ENCODE results near the gene MOB1A. TPM values are rescaled to one million over a fixed set of nuclear protein-coding genes. Genes with fewer than 3 reads are reported as not detected.

MOB1A gene
- total and polyA plus RNA-seq, 2 of the 13 experiments (the other 11 are each of a cell fraction or from before 2014, with no cell fraction given), result 48.2 to 139 TPM

- TF ChIP-seq ZNF101 (CRISPR knock-in tag; IDR thresholded peaks at IDR 0.05; ENCODE audit: borderline replicate concordance, low read depth), result no peak
- TF ChIP-seq ZNF17 (CRISPR knock-in tag; IDR thresholded peaks at IDR 0.05), result no peak
- no peak for TF ChIP-seq EZH2 (conservative IDR thresholded peaks at IDR 0.05; ENCODE audit: low read depth, low read length)
- no peak for TF ChIP-seq SOX6 (IDR thresholded peaks at IDR 0.05)
- TF ChIP-seq SOX6 (CRISPR knock-in tag; IDR thresholded peaks at IDR 0.05), result 0 out of 2 replicates have a peak, but pooled peaks have one; percentile 13
- TF ChIP-seq FOSL2 (CRISPR knock-in tag; IDR thresholded peaks at IDR 0.05), result no peak; the same call in 1 of the 2 replicates
- peak; percentile 94 for TF ChIP-seq ZFX (CRISPR knock-in tag; IDR thresholded peaks at IDR 0.05; ENCODE audit: low read depth)
- TF ChIP-seq ZNF546 (CRISPR knock-in tag; conservative IDR thresholded peaks at IDR 0.05), result peak; percentile 76; the same call in 1 of the 2 replicates
- TF ChIP-seq NPAS2 (CRISPR knock-in tag; IDR thresholded peaks at IDR 0.05; ENCODE audit: borderline replicate concordance), result no peak
- TF ChIP-seq ZC3H13 (CRISPR knock-in tag; IDR thresholded peaks at IDR 0.05), result no peak
- TF ChIP-seq USF2 (IDR thresholded peaks at IDR 0.05; ENCODE audit: low read depth, low read length), result no peak
- no peak; the same call in 1 of the 2 replicates for TF ChIP-seq USF2 (CRISPR knock-in tag; IDR thresholded peaks at IDR 0.05; ENCODE audit: borderline replicate concordance)
- TF ChIP-seq NFKB2 (CRISPR knock-in tag; IDR thresholded peaks at IDR 0.05; ENCODE audit: borderline replicate concordance), result peak; percentile 93; the same call in 1 of the 2 replicates
- no peak for TF ChIP-seq STAT5B (CRISPR knock-in tag; IDR thresholded peaks at IDR 0.05)
- peak; percentile 93 for TF ChIP-seq ZNF891 (CRISPR knock-in tag; IDR thresholded peaks at IDR 0.05)
- TF ChIP-seq ZSCAN29 (CRISPR knock-in tag; conservative IDR thresholded peaks at IDR 0.05), result peak; percentile 92
- TF ChIP-seq ZBTB34 (CRISPR knock-in tag; IDR thresholded peaks at IDR 0.05), result no peak
- TF ChIP-seq MXD4 (CRISPR knock-in tag; IDR thresholded peaks at IDR 0.05), result peak; percentile 80
- TF ChIP-seq HNF4G (IDR thresholded peaks at IDR 0.05; ENCODE audit: borderline replicate concordance, low read depth, low read length), result peak; percentile 53; the same call in 1 of the 2 replicates
- TF ChIP-seq HNF4G (CRISPR knock-in tag; IDR thresholded peaks at IDR 0.05; ENCODE audit: borderline replicate concordance, low read depth), result peak; percentile 44
- TF ChIP-seq MYC (CRISPR knock-in tag; IDR thresholded peaks at IDR 0.05; ENCODE audit: borderline replicate concordance), result peak; percentile 85
- TF ChIP-seq ZUFSP (CRISPR knock-in tag; IDR thresholded peaks at IDR 0.05; ENCODE audit: borderline replicate concordance), result no peak
- TF ChIP-seq XRCC5 (optimal IDR thresholded peaks at IDR 0.05; ENCODE audit: low read length), result peak; percentile 68
Observed at GRCh38 chr2:74147727-74148456, 30.8 kb downstream of the MOB1A start, which contains the start of gene BOLA3 (continued).
